Pancreas (tissue), 10 donors: Measurements from ENCODE around the gene PRND. TPM values are rescaled to one million over a fixed set of nuclear protein-coding genes. Genes with fewer than 3 reads are reported as not detected.

ENCODE experiments used
- ATAC-seq, 4 donors: fragments of 200-7000 bp; cut with Tn5 transposase; one replicate each; pipeline versions ENCODE4 v1.8.0 to v1.9.1; 2020; ENCODE audit warnings: mild to moderate bottlenecking in 4 of 4, moderate library complexity in 4 of 4
- DNase-seq, 6 donors: peaks; one replicate each; pipeline ENCODE4 v3.0.0-alpha.2; 2020
- FAIRE-seq: peaks from 2 replicates; lab custom pipeline; 2012; peaks lifted over from hg19 to GRCh38; lab: Jason Lieb, UNC
- H3K27ac ChIP-seq, 4 donors: fragments of 200-600 bp; sonication (generic); 1 replicate in 3 of 4; 2 replicates in 1 of 4; pipeline versions ENCODE4 v1.5.0 to v1.8.0; 2020
- H3K27me3 ChIP-seq, 4 donors: fragments of 200-600 bp; one replicate each; pipeline ENCODE4 v1.8.0; 2021
- H3K36me3 ChIP-seq, 3 donors: fragments of 200-600 bp; sonication (generic) in 1 of 3; one replicate each; pipeline versions ENCODE4 v1.5.0 to v1.8.0; 2020 to 2021
- H3K4me1 ChIP-seq, 3 donors: fragments of 200-600 bp; one replicate each; pipeline ENCODE4 v1.8.0; 2021
- H3K4me3 ChIP-seq, 4 donors: fragments of 200-600 bp; sonication (generic) in 2 of 4; one replicate each; pipeline versions ENCODE4 v1.5.0 to v1.8.0; 2020 to 2021
- H3K9me3 ChIP-seq, 4 donors: fragments of 200-600 bp; one replicate each; pipeline ENCODE4 v1.8.0; 2021
- WGBS, 2 donors: extraction: QIAGEN DNeasy Blood & Tissue Kit; methylation state at CpG; one replicate each; pipeline ENCODE4 v1.1.7; 2013; 5-methylcytosine and 5-hydroxymethylcytosine counted together
- intact Hi-C, 3 donors: fragments of 100-400 bp; cut with DNase I; formaldehyde crosslinking; loops; one replicate each; pipeline versions ENCODE4 v1.11.1 to v1.14.2; 2022
- polyA plus RNA-seq, 2 donors: library from polyadenylated mRNA; stranded (reverse); fragments of 200-250 nt; gene quantifications; one replicate each; pipeline ENCODE4 v1.2.3, GENCODE V29; 2013
- total RNA-seq, 6 donors: library from RNA; stranded (reverse); fragmentation: NEBNext Ultra II Directional in 4 of 6; extraction: Animal tissue kit (Norgen Biotek cat#: 25700) in 4 of 6; gene quantifications; one replicate each; pipeline versions ENCODE4 v1.2.1 to v1.2.4, GENCODE V29; 2021 to 2023
- TF ChIP-seq, protein P1 (sequence below), 4 donors: fragments of 200-600 bp; sonication (generic) in 3 of 4; IDR thresholded peaks; one replicate each; pipeline versions ENCODE4 v1.5.0 to v1.8.0; 2021; ENCODE audit warnings: antibody characterized with exemption in 4 of 4
- donor health status: healthy with polysubstance abuse.
- donor health status: DM: no; HTN: no; CAD: no; lungs with moderate emphysema.
- donor health status: DM: no; HTN: no; CAD: no.
- donor health status: control.
- donor health status: control.
- donor health status: Bipolar disorder and iron deficiency.
- donor health status: DM: yes; HTN: yes; CAD: no.
- donor health status: DM: no; HTN: no; CAD: no.
- donor health status: DM: no; HTN: no; CAD: no.
- donor health status: DM: yes; HTN: yes; CAD: no.

Gene PRND
- total and polyA plus RNA-seq, 8 donors, result 0.24 TPM; not detected in 7

DNA sequence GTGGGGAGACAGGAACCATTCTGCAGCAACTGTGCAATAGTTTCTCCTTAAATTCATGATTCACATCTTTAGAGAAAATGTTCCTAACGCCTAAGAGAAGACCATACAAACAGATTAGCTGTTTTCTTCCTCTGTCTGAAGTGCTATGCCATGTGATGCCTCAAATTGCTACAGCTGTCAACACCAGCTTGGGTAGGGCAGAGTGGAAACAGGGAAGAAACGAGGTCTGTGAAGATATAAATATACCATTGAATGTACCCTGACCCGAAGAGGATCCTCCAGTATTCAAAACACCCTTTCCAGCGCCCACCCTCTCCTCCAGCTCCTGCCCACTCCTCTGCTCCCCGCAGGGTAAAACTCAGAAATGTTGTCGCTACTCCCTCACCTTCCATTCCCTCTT lies 40.3 kb upstream of the PRND start:
- ATAC-seq (no peak), FAIRE-seq (no peak), DNase-seq (no peak)
- WGBS, 2 donors, result 56 to 65% methylated on average over 6 of the region's 6 CpGs
- Histone ChIP-seq H3K4me3 (no peak overlapping the region), H3K27me3 (no peaks in the 10 kb centered on the region), H3K36me3 (no peaks in the 10 kb centered on the region), H3K27ac (no peak overlapping the region), H3K4me1 (peaks cover 0 to 5% (median 5%) of the 10 kb centered on the region in 3 donors), H3K9me3 (no peaks in the 10 kb centered on the region)
- TF ChIP-seq, protein P1, sequence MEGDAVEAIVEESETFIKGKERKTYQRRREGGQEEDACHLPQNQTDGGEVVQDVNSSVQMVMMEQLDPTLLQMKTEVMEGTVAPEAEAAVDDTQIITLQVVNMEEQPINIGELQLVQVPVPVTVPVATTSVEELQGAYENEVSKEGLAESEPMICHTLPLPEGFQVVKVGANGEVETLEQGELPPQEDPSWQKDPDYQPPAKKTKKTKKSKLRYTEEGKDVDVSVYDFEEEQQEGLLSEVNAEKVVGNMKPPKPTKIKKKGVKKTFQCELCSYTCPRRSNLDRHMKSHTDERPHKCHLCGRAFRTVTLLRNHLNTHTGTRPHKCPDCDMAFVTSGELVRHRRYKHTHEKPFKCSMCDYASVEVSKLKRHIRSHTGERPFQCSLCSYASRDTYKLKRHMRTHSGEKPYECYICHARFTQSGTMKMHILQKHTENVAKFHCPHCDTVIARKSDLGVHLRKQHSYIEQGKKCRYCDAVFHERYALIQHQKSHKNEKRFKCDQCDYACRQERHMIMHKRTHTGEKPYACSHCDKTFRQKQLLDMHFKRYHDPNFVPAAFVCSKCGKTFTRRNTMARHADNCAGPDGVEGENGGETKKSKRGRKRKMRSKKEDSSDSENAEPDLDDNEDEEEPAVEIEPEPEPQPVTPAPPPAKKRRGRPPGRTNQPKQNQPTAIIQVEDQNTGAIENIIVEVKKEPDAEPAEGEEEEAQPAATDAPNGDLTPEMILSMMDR (IDR thresholded peaks at IDR 0.05), result no peak
- intact Hi-C loops, result no loop called here

DNA sequence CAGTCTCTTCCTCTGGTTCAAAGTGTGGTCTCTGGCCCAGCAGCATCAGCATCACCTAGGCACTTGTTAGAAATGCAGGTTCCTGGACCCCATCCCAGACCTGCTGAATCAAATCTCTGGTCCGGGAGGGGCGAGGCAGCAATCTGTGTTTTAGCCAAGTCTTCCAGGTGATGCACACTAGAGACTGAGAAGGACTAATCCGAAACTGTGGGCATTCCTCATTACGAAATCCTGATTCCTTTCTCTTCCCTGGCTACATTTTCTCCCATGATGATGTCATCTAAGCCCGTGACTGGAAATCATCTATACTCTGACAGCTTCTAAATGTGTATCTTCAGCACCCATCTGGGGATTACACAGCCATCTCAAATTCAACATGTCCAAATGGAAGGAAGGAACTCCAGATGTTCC lies 39.7 kb upstream of the PRND start:
- H3K4me3 ChIP-seq, result no peak overlapping the region
- TF ChIP-seq, protein P1 (IDR thresholded peaks at IDR 0.05), result no peak
- WGBS, 2 donors, result 60 to 78% methylated on average over 5 of the region's 5 CpGs
- intact Hi-C loops, result no loop called here
- DNase-seq, result no peak
- FAIRE-seq, result no peak
- H3K9me3 ChIP-seq, result no peaks in the 10 kb centered on the region
- H3K27me3 ChIP-seq, result no peaks in the 10 kb centered on the region
- no peaks in the 10 kb centered on the region for H3K36me3 ChIP-seq
- H3K27ac ChIP-seq, result no peak overlapping the region
- H3K4me1 ChIP-seq, result peaks cover 0 to 5% (median 5%) of the 10 kb centered on the region in 3 donors
- no peak for ATAC-seq

DNA sequence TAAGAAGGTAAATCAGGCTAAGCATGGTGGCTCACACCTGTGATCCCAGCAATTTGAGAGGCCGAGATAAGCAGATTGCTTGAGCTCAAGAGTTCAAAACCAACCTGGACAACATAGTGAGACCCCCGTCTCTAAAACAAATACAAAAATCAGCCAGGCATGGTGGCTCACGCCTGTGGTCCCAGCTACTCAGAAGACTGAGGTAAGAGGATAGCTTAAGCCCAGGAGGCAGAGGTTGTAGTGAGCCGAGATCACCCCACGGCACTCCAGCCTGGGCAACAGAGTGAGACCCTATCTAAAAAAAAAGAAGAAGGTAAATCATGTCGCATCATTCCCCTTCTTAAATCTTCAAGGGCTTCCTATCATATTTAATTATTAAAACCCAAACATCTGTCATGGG lies 39.0 kb upstream of the PRND start:
- TF ChIP-seq, protein P1 (IDR thresholded peaks at IDR 0.05), result no peak
- no peaks in the 10 kb centered on the region for H3K27me3 ChIP-seq
- no peak for ATAC-seq
- intact Hi-C loops, result no loop called here
- H3K4me3 ChIP-seq, result no peak overlapping the region
- no peaks in the 10 kb centered on the region for H3K9me3 ChIP-seq
- 75 to 85% methylated on average over 6 of the region's 6 CpGs for WGBS, 2 donors
- H3K27ac ChIP-seq, result no peak overlapping the region
- FAIRE-seq, result no peak
- peaks cover 0 to 8% (median 5%) of the 10 kb centered on the region in 3 donors for H3K4me1 ChIP-seq
- no peak for DNase-seq
- no peaks in the 10 kb centered on the region for H3K36me3 ChIP-seq

DNA sequence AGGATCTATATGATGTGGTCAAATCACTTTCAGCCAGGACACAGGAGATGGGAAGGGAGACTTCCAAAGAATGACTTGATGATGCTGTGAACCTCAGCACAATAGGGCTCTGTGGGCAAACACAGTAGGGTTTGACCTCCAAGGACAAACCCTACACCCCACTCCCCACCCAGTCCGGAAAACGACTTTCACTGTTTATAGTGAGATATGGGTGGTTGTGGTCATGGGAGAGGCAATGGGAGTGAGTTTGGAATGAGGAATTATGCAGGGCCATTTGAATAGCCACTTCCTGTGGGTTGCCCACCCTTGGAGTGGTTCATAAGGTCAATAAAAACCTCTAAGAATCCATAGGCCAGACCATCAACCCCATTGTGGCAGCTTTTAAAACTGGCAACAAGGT lies 38.4 kb upstream of the PRND start:
- WGBS, 2 donors, result 58 to 83% methylated on average over 2 of the region's 2 CpGs
- H3K27me3 ChIP-seq, result no peaks in the 10 kb centered on the region
- no peak overlapping the region for H3K4me3 ChIP-seq
- no peak overlapping the region for H3K27ac ChIP-seq
- TF ChIP-seq, protein P1 (IDR thresholded peaks at IDR 0.05), result no peak
- no peaks in the 10 kb centered on the region for H3K36me3 ChIP-seq
- intact Hi-C loops, result no loop called here
- no peak for ATAC-seq
- no peaks in the 10 kb centered on the region for H3K9me3 ChIP-seq
- DNase-seq, result no peak
- no peak for FAIRE-seq
- peaks cover 0 to 14% (median 5%) of the 10 kb centered on the region in 3 donors for H3K4me1 ChIP-seq

DNA sequence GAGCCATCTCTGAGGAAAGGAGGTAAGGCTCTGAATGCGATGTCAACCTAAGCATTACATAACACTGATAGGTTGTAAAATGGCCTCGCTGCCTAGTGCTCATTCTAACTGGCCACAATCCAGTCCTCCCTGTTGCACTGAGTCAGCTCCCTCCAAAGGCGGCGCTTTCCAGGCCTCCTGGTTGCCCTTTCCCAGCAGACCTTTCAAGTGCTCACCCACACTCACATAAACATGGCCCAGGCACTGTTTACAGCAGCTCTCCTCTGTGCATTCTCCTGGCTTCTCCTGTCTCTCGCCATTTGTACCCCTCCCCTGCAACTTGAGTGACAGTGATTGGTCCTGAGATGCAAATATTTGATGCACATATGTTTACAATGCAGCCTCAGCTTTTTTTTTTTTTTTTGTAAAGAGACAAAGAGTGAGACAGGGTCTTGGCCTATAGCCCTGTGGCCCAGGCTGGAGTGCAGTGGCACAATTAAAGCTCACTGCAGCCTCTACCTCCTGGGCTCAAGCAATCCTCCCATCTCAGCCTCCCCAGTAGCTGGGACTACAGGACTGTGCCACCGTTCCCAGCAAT lies 36.8 kb upstream of the PRND start:
- intact Hi-C loops, result no loop called here
- peaks cover 0 to 17% (median 8%) of the 10 kb centered on the region in 3 donors for H3K4me1 ChIP-seq
- no peak overlapping the region for H3K4me3 ChIP-seq
- FAIRE-seq (no peak), DNase-seq (no peak), ATAC-seq (no peak)
- TF ChIP-seq, protein P1 (IDR thresholded peaks at IDR 0.05), result no peak
- no peak overlapping the region for H3K27ac ChIP-seq
- WGBS, 2 donors, result 89 to 95% methylated on average over 6 of the region's 6 CpGs
- H3K27me3 ChIP-seq, result no peaks in the 10 kb centered on the region
- no peaks in the 10 kb centered on the region for H3K36me3 ChIP-seq
- H3K9me3 ChIP-seq, result no peaks in the 10 kb centered on the region
